Hematopoietic multipotent progenitor cell treated with erythropoietin and hydrocortisone succinate and interleukin-3 and kit ligand, for 17 days (in vitro differentiated cells): ENCODE data around the gene GALM.
"Not testable (repeated sequence)": the region's sequence is repeated elsewhere in the genome, so short reads cannot be mapped to it uniquely, and the experiment has no call there.

Experiments used
- DNase-seq: peaks from one replicate; pipeline ENCODE4 v3.0.0-alpha.2; 2015; ENCODE audit warnings: low spot score

The GALM gene

DNA sequence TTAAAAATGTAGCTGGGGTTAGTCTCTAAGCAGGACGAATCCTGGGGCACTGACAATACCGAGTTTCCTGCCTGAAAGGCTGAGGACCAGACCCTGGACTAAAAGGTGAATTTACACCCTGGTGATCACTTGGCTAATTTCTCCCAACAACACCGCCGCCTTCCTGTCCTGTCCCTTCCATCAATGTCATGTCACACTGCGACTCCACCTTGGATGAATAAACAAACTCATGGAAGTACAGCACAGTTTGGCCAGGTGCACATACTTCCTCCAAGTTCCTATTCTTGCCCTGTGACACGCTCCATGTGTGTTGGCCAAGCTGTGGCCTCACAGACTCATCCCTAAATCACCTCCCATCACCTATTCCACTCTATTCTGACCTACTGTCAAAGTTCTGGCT, 15.9 kb upstream of the GALM start:
- no peak for DNase-seq

DNA sequence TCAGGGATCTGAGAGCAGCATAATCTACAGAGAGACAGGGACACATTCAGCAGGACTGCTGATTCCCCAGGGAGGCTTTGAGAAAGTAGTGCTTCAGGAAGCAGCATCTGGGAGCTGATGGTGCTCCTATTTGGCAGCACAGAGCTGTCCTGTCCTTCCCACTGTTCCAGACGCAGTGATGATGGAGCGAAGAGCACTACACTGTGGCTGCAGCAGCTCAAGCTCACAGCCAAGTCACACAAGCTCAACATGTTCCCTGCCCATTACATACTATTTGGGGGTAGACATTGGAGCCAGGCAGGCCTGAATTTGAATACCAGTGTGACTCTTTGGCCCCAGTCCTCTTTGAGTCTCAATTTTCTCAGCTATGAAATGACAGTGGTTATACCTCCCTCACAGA, 15.2 kb upstream of the GALM start:
- DNase-seq, result no peak

DNA sequence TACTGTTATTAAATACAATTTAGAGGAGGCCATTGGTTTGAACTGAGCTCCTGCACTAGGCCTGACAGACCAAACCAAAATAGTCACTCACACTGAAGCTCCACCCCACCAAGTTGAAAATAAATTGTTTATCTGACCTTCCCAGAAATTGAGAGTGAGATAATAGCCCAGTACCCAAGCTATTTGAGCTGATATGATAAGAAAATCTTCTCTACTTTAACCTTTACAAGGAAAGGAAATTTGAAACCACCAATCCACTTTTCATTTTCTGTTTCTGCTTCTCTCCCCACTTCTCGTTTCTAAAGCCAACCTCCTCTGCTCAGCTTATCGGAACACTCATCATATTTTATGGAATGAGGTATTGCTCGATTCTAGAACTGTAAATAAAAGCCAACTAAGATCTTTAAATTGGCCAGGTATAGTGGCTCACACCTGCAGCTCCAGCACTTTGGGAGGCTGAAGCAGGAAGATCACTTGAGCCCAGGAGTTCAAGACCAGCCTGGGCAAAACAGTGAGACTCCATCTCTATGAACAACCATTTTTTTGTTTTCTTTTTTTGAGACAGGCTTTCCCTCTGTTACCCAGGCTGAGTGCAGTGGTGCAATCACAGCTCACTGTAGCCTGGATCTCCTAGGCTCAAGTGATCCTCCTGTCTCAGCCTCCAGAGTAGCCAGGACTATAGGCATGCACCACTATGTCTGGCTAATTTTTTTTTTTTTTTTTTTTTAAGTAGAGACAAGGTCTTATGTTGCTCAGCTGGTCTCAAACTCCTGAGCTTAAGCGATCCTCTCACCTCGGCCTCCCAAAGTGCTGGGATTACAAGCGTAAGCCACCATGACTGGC, 13.3 kb upstream of the GALM start:
- DNase-seq, result peak; percentile 51

DNA sequence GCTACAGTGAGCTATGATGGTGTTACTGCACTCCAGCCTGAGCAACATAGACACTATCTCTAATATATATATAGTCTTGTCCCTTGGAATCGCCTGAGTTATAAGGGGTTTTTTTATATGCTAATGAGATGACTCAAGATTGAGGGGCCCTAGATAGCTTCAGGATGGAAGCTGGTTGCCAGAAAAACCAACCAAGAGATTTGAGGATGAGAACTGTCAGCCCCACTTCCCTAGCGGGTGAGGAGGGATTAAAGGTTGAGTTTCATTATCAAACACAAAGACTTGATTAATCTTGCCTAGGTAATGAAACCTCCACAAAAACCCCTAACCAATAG, 12.6 kb upstream of the GALM start:
- no peak for DNase-seq

DNA sequence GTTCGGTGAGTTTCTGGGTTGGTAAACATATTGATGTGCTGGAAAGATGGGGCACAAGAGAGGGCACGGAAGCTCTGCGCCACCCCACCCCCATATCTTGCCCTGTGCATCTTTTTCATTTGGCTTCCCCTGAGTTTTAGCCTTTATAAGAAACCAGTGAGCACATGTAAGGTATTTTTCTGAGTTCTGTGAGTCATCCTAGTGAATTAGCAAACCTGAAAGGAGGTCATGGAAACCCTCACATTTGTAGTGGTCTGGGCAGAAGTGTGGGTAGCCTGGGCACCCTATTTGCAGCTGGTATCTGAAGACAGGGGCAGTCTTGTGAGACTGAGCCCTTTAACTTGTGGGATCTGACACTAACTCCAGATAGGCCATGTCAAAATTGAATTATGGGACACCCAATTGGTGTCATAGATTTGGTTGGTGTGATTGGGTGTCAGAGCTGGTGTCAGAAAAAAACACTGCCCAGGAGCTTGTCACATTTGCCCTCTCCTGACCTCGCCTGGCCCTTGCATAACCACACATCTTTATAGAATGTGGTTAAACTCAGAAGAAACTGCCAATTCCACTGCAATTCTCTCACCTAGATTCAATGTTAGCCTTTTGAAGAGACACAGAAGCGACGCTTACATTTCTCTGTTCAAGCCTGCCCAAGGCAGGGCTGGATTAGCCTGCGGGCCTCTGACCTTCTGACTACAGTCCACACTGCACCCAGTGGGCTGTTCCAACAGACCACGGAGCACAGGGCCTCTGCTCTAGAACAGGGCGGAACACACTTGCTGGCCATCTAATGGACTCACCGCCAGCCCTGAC, 12.0 kb upstream of the GALM start:
- DNase-seq, result no peak

DNA sequence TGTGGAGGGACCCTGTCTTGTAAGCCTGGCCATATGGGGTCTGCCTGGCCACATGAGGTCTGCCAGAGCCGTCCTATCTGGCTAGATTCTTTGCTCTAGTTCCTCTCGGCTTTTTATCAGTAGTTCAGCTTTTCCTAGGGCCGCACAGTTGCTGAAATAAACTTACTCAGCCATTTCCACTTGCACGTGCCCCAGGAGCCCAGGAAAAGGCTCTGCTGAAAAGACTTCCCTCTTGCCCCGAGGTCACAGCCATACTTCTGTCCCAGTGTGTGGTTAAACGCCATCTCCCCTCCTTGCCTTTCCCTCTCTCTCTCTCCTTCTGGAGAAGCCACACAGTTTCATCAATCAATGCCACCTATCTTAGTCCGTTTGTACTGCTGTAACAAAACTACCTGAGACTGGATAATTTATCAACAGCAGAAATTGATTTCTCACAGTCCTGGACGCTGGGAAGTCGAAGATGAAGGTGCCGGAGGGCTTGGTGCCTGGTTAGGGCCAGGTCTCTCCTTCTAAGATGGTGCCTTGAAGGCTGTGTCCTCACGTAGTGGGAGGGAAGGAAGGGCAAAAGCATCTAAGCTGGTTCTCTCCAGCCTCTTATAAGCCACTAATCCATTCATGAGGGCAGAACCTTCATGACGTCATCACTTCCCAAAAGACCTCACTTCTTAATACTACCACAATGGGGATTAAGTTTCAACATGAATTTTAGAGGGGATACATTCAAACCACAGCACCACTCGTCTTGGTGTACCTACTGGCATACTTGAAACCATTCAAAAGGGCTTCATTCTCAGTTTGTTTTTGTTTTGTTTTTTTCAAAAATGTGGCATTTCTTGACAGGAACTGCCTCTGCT, 11.2 kb upstream of the GALM start:
- no peak for DNase-seq

DNA sequence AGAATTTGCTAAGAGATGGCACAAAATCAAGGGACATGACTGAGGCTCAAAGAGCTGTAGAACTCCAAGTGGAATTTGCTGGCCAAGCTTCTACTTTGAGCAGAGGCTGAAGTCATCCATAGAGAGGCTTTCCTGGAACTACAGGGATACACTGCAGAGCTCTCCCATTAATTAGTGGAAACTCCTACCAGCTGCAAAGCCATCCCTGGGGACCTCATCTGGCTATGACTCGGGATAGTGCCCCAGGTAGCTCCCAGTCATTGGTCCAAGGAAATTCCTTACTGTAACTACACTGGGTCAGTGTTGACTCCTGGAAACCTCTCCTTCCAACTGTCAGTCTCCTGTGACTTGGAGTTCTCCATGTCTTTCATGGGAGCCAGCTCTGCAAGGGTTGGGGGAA, 10.5 kb upstream of the GALM start:
- DNase-seq, result no peak

DNA sequence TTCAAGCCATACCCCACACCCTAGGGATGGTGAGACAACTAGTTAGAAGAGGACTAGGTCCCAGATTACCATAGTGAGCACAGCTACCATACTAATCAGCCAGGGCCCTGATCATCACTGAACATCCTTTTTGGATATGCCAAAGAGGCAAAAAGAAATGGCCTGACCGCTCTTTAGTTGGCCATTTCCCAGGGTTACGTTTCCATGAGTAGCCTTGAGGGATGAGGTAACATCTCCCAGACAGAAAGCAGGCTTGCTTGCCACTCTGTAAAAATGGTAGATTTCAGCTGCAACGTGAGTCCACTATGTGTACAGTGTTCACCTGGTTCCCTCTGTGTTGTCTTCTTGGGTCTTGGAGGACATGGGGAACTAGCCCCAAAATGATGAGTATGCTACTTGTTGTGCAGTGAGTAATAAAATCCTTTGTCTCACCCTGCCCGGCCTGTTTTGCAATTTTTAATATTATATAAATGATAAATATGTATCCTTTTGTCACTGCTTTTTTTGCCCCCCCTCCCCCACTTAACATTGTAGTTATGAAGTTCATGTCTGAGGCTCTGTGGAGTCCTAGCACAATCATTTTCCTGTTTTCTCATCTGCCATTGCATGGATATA, 8.9 kb upstream of the GALM start:
- no peak for DNase-seq

DNA sequence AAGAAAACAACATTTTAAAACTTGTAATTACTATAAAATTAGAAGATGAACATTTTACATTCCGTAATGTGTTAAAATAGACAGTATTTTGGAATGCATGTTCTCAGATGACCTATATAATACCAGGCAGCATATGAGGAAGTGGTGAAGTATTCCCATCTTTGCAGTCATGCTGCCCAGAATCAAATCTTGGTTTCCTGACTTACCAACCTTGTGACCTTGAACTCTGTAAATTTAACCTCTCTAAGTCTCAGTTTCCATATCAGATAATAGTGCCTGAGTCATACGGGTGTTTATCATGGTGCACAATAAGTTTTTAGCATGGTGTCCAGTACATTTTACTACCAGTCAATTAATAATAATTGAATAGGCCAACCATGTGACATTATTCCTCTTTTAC, 7.3 kb upstream of the GALM start:
- no peak for DNase-seq

DNA sequence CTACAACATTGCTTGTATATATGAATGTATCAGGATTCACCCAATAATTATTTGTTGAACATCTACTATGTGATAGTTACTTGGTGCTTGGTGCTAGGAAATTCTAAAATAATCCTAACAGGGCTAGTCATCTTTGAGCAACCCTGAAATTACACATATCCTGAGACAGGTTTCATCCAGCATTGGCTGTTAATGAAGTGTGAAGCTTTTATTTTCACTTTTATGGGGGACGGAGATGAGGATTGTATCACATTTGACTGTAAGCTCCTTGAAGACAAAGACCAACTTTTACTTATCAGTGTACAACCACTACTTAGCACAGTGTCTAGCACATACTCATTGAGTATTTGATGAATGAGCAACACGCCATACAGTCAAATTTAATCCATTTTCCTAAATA, 6.8 kb upstream of the GALM start:
- DNase-seq, result no peak

DNA sequence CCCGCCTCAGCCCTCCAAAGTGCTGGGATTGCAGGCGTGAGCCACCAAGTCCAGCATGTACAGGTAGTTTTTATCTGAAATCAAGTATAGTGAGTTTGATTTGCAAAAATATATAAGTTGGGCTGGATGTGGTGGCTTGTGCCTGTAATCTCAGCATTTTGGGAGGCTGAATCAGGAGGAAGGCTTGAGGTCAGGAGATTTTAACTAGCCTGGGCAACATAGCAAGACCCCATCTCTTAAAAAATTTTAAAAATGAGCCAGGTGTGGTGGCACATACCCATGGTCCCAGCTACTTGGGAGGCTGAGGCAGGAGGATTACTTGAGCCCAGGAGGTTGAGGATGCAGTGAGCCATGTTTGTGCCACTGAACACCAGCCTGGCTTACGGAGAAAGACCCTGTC, 5.6 kb upstream of the GALM start:
- no peak for DNase-seq

DNA sequence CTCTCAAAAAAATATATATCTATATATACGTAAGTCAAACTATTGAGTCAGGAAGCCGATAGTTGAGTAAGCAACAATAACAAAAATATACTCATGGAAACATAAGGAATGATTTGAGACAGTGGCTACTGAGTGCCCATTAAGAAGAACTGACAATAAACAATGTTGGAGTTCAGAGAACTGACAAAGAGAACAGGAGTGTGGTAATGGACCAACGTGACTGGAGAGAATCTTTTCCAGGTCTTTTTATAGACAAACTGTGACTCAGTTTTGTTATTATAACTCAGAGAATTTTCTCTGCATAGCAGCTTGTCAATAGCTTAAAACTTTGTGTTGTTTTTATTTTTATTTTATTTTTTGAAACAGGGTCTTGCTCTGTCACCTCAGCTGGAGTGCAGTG, 4.6 kb upstream of the GALM start:
- no peak for DNase-seq

DNA sequence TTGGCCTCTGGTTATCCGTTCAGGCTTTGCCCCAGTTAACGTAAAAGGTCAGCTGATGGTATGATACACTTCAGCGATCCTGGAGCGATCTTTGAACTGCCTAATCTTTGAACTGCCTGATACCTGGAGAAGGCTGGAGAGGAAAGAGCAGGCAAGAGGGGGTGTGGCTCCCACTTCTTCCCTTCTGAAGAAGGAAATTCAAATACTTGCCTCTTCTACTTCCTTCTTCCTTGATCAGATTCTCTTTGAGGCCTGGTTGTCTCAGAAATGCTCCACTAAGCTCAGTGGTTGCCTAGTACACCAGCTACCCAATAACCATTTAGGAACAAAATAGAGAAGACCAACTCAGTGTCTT, 619 bp downstream of the GALM start:
- no peak for DNase-seq

DNA sequence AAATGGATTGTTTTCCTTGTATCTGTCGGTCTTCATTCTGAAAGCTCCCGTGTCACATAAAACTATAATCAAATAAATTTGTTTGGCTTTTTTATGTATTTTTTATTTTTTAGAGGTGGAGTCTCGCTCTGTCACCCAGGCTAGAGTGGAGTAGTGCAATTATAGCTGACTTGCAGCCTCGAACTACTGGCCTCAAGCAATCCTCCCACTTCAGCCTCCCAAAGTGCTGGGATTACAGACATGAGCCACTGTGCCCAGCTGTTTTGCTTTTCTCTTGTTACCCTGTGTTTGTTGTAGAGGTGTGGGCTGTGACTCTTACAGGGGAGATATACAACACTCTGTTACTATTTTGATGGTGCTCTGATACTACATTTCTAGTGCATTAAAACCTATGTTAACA, 2.2 kb downstream of the GALM start:
- no peak for DNase-seq

DNA sequence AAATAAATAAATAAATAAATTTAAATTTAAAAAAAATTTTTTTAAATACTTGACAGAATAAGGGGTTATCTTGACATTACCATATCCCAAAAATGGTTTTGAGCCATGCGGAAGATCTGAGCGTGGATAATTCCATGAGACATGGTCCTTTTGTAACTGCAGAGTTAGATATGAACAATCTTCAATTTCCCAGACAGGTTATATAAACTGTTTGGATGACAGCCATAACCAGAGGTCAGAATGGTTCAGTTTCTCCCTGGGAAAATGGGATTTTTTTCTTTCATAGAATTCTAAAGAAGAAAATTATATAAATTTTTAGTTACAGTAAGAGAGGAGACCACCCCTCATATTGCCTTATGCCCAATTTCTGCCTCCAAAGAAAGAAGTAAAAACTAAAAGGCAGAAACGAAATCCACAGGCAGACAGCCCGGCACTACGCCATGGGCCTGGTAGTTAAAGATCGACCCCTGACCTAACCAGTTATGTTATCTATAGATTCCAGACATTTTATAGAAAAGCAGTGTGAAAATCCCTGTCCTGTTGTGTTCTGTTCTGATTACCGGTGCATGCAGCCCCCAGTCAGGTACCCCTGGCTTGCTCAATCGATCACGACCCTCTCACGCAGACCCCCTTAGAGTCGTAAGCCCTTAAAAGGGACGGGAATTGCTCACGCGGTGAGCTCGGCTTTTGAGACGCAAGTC, 3.0 kb downstream of the GALM start:
- DNase-seq, result no peak

DNA sequence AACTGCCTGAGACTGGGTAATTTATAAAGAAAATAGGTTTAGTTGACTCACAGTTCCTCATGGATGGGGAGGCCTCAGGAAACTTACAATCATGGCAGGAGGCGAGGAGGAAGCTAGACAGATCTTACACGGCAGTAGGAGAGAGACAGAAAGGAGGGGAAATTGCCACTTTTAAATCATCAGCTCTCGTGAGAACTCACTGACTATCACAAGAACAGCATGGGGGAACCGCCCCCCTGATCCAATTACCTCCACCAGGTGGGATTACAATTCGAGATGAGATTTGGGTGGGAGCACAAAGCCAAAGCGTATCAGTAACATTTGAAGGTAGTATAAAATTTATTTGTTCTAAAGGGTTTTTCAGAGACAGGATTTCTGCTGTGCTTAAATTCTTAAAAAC, 5.4 kb downstream of the GALM start:
- DNase-seq, result no peak

DNA sequence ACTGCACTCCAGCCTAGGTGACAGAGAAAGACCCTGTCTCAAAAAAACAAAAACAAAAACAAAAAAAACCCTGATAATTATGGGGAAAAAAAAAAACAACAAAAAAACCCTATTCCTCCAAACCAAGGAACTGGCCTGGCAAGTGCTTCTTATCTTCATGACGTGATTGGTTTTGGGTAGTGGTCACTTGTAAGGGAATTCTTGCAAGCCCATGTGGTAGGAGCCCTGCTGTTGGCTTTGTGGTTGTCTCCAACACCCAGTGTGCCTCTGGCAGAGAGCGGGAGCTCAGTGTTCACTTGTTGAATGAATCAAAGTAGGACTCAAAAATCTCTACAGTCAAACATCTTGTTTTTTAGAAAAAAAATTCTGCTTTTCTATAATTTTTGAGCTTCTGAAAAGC, 6.0 kb downstream of the GALM start:
- no peak for DNase-seq

DNA sequence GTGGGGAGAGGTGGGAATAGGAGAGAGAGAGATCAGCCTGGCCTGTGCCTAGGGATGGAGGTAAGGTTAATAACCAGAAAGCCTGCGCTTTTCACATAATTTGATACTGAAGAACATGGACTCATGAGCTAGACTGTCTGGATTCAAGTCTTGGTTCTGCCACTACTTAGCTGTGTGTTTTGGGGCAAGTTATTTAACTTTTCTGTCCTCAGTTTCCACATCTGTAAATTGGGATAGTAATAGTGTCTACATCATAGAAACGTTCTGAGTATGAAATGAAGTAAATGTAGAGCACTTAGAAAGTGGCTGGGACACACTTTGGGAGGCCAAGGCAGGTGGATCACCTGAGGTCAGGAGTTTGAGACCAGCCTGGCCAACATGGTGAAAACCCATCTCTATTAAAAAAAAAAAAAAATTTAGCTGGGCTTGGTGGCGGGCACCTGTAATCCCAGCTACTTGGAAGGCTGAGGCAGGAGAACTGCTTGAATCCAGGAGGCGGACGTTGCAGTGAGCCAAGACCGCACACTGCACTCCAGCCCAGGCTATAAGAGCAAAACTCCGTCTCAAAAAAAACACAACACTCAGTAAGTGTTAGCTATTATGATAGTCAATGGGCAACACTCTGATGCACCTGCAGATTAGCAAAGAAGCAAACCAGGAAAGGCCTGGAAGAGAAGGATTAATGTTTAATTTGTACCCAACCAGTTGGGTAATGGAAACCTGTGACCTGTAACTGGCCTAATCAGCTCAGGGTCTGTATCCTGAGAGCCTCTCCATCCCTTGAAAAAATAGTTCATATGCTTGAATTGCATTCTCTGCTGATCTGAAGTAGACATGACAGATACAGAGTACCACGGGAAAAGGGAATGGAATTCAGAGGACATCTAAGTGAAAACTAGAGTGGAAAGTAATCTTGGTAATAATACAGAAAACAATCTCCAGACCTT, 6.8 kb downstream of the GALM start:
- no peak for DNase-seq

DNA sequence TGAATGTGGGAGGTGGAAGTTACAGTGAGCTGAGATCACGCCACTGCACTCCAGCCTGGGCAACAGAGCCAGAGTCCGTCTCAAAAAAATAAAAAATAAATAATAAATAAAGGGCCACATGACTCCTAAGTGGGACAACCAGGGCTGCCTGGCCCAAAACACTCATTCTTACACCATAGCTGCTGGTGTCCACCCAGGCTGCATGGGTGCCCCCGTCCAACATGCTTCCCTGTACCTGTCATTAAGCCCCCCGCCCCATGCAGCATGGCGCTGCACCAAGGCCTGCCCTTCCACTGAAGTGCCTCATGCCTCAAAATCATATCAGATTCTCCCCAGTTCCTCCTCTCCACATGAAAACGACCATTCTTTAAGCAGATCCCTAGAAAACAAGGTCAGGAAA, 10.8 kb downstream of the GALM start:
- no peak for DNase-seq

DNA sequence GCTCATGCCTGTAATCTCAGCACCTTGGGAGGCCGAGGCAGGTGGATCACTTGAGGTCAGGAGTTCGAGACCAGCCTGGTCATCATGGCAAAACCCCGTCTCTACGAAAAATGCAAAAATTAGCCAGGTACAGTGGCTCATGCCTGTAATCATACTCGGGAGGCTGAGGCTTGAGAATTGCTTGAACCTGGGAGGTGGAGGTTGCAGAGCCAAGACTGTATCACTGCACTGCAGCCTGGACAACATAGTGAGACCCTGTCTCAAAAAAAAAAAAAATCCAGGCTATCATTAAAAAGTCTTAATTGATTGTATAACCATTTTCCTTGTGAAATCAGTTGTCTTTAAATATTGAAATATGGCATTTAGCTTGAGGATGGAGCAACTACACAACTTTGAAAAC, 15.0 kb downstream of the GALM start:
- DNase-seq, result not testable (repeated sequence)
